Natural killer cell (primary cell): ENCODE data around the gene CHST15. TPM values are rescaled to one million over a fixed set of nuclear protein-coding genes. Genes with fewer than 3 reads are reported as not detected.

ENCODE experiments used
- ATAC-seq, 3 donors: fragments of 150-1000 bp in 2 of 3; fragments of 200-7000 bp in 1 of 3; cut with Tn5 transposase; 1 replicate in 1 of 3; 2 replicates in 2 of 3; pipeline ENCODE4 v1.10.0; 2021; ENCODE audit warnings: mild to moderate bottlenecking in 2 of 3, moderate library complexity in 2 of 3
- DNase-seq, 2 donors: peaks; one replicate each; pipeline versions ENCODE4 v3.0.0 to v3.0.0-alpha.2; 2013 to 2021; ENCODE audit warnings: mixed read lengths in 1 of 2
- H3K27ac ChIP-seq: one replicate; pipeline ENCODE4 v1.5.1; 2013; ENCODE audit warnings: mild to moderate bottlenecking, low read length
- H3K27me3 ChIP-seq: one replicate; pipeline ENCODE4 v1.6.1; 2013; ENCODE audit warnings: low read length; ENCODE audit not compliant: control insufficient read depth, insufficient read depth
- H3K36me3 ChIP-seq: one replicate; pipeline ENCODE4 v1.6.1; 2013; ENCODE audit warnings: low read length; ENCODE audit not compliant: control insufficient read depth, insufficient read depth
- H3K4me1 ChIP-seq: one replicate; pipeline ENCODE4 v1.6.1; 2013; ENCODE audit warnings: low read length; ENCODE audit not compliant: control insufficient read depth, insufficient read depth
- H3K4me3 ChIP-seq: one replicate; pipeline ENCODE4 v1.5.1; 2013; ENCODE audit warnings: low read length
- H3K9me3 ChIP-seq: one replicate; pipeline ENCODE4 v1.6.1; 2013; ENCODE audit warnings: low read length; ENCODE audit not compliant: control insufficient read depth, insufficient read depth
- H3K27ac Mint-ChIP-seq, 2 donors: one replicate each; pipeline ENCODE4 v1.8.0; 2022; ENCODE audit warnings: mild to moderate bottlenecking in 2 of 2, mixed read lengths in 2 of 2, moderate library complexity in 1 of 2
- H3K27me3 Mint-ChIP-seq, 2 donors: one replicate each; pipeline ENCODE4 v1.8.0; 2022; ENCODE audit warnings: low read depth in 2 of 2, mixed read lengths in 2 of 2
- H3K36me3 Mint-ChIP-seq: one replicate; pipeline ENCODE4 v1.8.0; 2022; ENCODE audit warnings: mixed read lengths
- H3K4me1 Mint-ChIP-seq, 2 donors: one replicate each; pipeline ENCODE4 v1.8.0; 2022; ENCODE audit warnings: mixed read lengths in 2 of 2
- H3K4me3 Mint-ChIP-seq: one replicate; pipeline ENCODE4 v1.8.0; 2022; ENCODE audit warnings: mild to moderate bottlenecking, moderate library complexity, mixed read lengths
- H3K9me3 Mint-ChIP-seq, 2 donors: one replicate each; pipeline ENCODE4 v1.8.0; 2022; ENCODE audit warnings: mixed read lengths in 2 of 2
- WGBS: methylation state at CpG from one replicate; pipeline ENCODE4 v1.1.7; 2013; ENCODE audit warnings: missing lambda C conversion rate; ENCODE audit not compliant: insufficient coverage; 5-methylcytosine and 5-hydroxymethylcytosine counted together
- intact Hi-C: fragments of 100-400 bp; cut with micrococcal nuclease; formaldehyde crosslinking; loops from one replicate; pipeline ENCODE4 v1.14.2; 2022
- total RNA-seq, 4 donors: library from RNA; stranded (reverse); fragments of 120-200 nt in 1 of 4; gene quantifications; one replicate each; pipeline versions ENCODE4 v1.2.3 to v1.2.4, GENCODE V29; 2013 to 2022
- TF ChIP-seq, protein P1 (sequence below): fragments of 200-600 bp; IDR thresholded peaks from one replicate; pipeline ENCODE4 v1.8.0; 2022; ENCODE audit warnings: antibody characterized with exemption

Gene CHST15
- total RNA-seq, 3 donors from 2014 or later (not counting 1 experiment from before 2014, with no cell fraction given): 1.9 to 11.9 (median 8.7) TPM

DNA sequence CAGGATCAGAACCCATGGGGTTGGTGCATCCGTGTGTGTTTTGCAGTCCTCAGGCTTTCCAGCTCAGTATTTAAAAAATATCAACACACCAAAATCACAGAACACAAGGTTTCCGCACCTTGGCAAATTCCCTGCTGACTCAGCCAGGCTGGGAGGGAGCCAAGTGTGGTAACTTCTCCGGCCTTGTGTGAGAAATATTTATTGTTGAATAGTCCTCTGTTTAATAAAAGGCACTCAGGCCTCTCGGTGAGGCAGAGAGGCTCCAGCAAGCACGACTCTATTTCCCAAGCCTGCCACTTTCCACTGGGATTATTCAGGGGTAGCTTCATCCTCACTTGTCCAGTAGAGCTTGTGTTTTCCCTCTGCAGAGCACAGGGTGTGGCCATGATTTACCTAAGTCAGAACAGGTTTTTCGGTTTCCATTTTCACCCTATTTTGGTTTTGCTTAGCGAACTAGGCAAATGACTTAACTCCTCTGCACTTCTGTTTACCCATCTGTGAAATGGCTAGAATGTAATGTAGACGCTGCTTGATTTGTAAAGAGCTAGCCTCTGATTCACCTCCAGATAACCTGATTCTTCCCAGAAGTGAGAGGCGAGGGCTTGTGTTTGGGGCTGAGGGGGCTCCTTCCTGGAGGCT, 13.0 kb upstream of the CHST15 start:
- no peak overlapping the region for H3K4me3 Mint-ChIP-seq
- no peaks in the 10 kb centered on the region for H3K9me3 Mint-ChIP-seq
- DNase-seq (no peak), ATAC-seq (no peak)
- no peak overlapping the region for H3K27ac Mint-ChIP-seq
- Histone ChIP-seq H3K27me3 (no peaks in the 10 kb centered on the region), H3K4me3 (no peak overlapping the region), H3K4me1 (peaks cover 17% of the 10 kb centered on the region), H3K9me3 (no peaks in the 10 kb centered on the region), H3K27ac (no peak overlapping the region), H3K36me3 (no peaks in the 10 kb centered on the region)
- peaks cover 11 to 13% of the 10 kb centered on the region in 2 donors for H3K27me3 Mint-ChIP-seq
- no peaks in the 10 kb centered on the region for H3K36me3 Mint-ChIP-seq
- TF ChIP-seq, protein P1, sequence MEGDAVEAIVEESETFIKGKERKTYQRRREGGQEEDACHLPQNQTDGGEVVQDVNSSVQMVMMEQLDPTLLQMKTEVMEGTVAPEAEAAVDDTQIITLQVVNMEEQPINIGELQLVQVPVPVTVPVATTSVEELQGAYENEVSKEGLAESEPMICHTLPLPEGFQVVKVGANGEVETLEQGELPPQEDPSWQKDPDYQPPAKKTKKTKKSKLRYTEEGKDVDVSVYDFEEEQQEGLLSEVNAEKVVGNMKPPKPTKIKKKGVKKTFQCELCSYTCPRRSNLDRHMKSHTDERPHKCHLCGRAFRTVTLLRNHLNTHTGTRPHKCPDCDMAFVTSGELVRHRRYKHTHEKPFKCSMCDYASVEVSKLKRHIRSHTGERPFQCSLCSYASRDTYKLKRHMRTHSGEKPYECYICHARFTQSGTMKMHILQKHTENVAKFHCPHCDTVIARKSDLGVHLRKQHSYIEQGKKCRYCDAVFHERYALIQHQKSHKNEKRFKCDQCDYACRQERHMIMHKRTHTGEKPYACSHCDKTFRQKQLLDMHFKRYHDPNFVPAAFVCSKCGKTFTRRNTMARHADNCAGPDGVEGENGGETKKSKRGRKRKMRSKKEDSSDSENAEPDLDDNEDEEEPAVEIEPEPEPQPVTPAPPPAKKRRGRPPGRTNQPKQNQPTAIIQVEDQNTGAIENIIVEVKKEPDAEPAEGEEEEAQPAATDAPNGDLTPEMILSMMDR: no peak
- intact Hi-C loops: no loop called here
- H3K4me1 Mint-ChIP-seq: no peaks in the 10 kb centered on the region
- WGBS: 37% methylated on average over 8 of the region's 9 CpGs

DNA sequence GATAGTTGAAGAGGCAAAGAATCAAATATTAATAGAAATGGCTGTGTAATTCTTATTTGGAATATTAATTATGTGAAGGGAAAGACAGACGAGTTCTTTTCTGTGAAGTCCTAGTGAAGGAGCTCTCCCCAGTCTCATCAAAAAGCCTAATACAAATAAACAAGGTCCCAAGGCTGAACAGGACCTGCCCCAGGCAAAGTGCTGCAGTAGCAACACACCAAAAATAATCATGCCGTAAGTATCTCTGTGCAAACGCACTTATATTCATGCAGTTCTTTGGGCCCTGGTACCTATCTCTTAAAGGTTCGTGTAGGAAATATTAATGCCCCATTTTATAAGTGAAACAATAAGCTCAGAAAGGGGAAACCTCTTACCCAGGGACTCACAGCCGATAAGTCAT, 12.2 kb upstream of the CHST15 start:
- H3K36me3 Mint-ChIP-seq: no peaks in the 10 kb centered on the region
- peaks cover 11 to 13% of the 10 kb centered on the region in 2 donors for H3K27me3 Mint-ChIP-seq
- 76% methylated on average over 4 of the region's 5 CpGs for WGBS

DNA sequence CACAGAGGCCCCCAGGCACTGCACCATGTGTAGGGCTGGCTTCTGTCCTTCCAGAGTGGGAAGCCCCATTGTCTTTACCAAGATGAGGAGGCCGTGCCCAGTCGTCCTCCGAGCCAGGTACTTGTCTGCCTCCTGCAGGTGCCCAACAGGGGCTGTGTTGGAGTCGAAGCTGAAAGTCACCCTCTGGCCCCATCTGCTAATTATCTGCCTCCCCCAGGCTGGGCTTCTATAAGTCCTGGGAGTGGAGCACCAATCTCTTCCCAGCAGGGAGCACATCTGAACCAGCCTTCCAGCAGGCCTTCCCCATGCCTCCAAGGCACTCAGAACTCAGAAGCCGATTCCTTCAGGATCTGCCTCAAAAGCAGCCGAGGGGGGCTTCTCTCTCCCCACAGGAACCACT, 11.6 kb upstream of the CHST15 start:
- WGBS: 95% methylated on average over 6 of the region's 6 CpGs
- H3K4me1 ChIP-seq: peaks cover 17% of the 10 kb centered on the region
- ATAC-seq: no peak
- intact Hi-C loops: no loop called here
- Mint-ChIP-seq H3K9me3 (no peaks in the 10 kb centered on the region), H3K36me3 (no peaks in the 10 kb centered on the region), H3K4me1 (no peaks in the 10 kb centered on the region), H3K27me3 (peaks cover 8 to 13% of the 10 kb centered on the region in 2 donors), H3K27ac (no peak overlapping the region), H3K4me3 (no peak overlapping the region)
- H3K4me3 ChIP-seq: no peak overlapping the region
- H3K27ac ChIP-seq: no peak overlapping the region
- H3K9me3 ChIP-seq: no peaks in the 10 kb centered on the region
- H3K36me3 ChIP-seq: no peaks in the 10 kb centered on the region
- TF ChIP-seq, protein P1: no peak
- DNase-seq: no peak
- H3K27me3 ChIP-seq: no peaks in the 10 kb centered on the region

More for the DNA sequence above, 12.2 kb upstream of the CHST15 start:
- Mint-ChIP-seq H3K4me3 (no peak overlapping the region), H3K27ac (no peak overlapping the region), H3K9me3 (no peaks in the 10 kb centered on the region), H3K4me1 (no peaks in the 10 kb centered on the region)
- peaks cover 17% of the 10 kb centered on the region for H3K4me1 ChIP-seq
- no peak for ATAC-seq
- no peaks in the 10 kb centered on the region for H3K36me3 ChIP-seq
- no peaks in the 10 kb centered on the region for H3K9me3 ChIP-seq
- H3K27ac ChIP-seq: no peak overlapping the region
- no peak overlapping the region for H3K4me3 ChIP-seq
- TF ChIP-seq, protein P1: no peak
- no peak for DNase-seq
- no peaks in the 10 kb centered on the region for H3K27me3 ChIP-seq
- intact Hi-C loops: no loop called here
